M059J (cell line): ENCODE data around the gene ZBTB26. TPM values are rescaled to one million over a fixed set of nuclear protein-coding genes. Genes with fewer than 3 reads are reported as not detected.
"Not testable (repeated sequence)": the region's sequence is repeated elsewhere in the genome, so short reads cannot be mapped to it uniquely, and the experiment has no call there.

Experiments used
- DNase-seq: peaks from one replicate; pipeline ENCODE4 v3.0.0-alpha.2; 2012; ENCODE audit warnings: low read depth
- total RNA-seq: library from RNA; depleted of rRNA; stranded (reverse); fragments of >200 nt; shearing (Covaris generic); gene quantifications from 2 replicates; pipeline ENCODE4 v1.2.3, GENCODE V29; 2014; rRNA removed

Gene ZBTB26
- total RNA-seq, 1 experiment from 2014 or later: 5.3 TPM

DNA sequence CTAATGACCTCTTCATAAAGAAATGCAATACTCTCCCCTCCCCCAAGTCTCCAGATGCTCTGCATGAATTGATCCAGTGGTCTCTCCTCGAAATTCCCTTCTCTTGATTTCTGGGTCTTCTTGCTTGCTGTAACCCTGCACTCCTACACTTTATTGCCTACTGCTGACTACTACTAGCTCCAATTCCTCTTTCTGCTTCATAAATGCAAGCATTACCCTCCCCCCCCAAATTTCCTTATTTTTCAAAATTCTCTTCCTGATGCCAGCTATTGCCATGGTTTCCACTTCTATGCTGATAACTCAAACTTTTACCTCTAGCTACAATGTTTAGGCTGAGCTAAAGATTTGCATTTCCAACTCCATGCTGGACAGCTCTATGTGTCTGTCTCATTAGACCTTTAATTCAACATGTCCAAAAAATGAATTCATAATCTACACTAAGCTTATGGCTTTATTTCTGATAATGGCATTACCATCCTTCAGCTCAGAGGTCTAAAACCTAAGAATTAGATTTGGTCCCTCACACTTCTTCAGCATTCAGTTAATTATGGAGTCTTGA is 1.4 kb downstream of the ZBTB26 start:
- no peak for DNase-seq

DNA sequence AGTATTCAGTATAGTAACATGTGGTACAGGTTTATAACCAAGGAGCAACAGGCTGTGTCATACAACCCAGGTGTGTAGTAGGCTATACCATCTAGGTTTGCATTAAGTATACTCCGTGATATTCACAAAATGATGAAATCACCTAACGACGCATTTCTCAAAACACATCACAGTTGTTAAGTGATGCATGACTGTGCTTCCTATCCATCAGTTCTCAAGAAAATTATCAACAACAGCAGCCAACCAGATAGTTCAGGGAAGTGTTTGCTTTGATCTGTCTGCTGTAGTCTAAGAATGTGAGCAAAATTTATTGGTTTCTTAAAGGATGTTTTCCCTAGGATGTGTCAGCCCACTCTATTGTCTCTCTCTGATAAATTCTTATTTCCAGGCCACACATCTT is 7.4 kb downstream of the ZBTB26 start:
- DNase-seq: no peak

DNA sequence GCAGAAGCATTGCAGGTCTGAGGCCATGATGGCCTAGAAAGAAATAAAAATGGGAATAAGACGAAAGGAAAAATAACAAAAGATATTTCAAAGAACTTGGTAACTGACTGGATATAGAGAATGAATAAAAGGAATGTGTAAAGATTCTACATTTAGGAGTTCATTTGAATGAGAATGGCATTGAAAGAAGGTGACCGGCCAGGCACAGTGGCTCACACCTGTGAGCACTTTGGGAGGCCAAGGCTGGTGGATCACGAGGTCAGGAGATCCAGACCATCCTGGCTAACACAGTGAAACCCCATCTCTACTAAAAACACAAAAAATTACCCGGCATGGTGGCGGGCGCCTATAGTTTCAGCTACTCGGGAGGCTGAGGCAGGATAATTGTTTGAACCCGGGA is 8.6 kb downstream of the ZBTB26 start:
- no peak for DNase-seq

DNA sequence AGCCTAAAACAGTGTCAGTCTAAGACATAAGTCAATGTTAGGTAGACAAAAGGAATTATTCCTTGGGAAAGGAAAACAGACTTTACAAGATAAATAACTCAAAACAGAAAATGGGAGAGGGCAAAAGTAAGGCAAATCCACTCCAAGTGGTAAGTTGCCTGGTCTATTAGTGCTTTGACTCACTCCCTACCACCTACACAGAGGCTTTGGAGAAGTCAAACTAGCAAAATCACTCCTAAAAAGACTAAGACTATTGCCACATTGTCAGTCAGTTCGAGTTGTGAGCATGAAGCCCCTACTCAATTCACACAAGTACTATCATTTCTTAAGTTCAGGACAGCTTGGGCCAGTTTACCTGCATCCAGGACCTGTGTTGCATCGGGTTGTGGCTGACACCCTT is 13.0 kb downstream of the ZBTB26 start:
- no peak for DNase-seq

DNA sequence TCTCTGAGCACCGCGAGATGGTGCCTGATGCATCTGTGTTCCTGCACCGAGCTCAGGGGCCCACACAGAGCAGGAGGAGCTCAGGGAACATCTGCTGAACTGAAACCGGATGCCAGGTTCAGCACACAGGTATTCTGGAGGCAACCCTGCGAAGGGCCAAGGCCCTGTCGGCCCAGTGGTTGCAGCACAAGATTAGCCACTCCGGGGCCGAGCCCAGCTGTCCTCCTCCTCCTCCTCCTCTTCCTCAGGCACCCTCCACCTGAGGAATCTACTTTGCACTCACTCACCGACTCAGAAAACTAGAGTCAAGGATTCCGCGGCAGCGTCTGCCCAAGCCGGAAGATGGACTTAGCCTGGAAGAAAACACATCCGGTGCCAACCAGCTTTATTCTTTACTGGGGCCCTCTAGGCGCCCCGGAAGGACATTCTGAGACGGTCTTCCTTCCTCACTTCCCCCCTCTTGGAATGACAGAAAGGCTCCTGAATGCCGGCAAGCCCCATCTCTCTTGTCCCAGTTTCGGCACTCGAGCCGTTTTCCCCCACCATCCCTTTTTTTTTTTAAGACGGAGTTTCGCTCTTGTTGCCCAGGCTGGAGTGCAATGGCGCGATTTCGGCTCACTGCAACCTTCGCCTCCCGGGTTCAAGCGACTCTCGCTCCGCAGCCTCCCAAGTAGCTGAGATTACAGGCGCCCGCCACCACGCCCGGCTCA is 18.2 kb downstream of the ZBTB26 start, which contains the start of gene ZBTB6:
Gene ZBTB6 (minus strand): TSS at position 360 of the 710 bp plus-strand sequence. CDS start 1,251 bp downstream, outside the sequence.
- peak; percentile 92 for DNase-seq

DNA sequence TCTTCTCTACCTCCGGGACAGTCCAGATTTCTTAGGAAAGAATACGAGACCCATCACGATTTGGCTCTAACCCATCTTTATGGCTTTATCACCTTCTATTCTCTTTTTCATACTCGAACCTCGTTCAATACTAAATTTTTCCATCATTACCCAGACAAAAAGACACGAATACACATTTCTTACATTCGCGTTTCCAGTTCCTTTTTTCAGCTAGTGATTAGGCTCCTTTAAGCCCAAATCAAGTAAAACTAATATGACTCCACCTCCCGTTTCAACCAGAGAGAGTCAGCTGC is 18.7 kb downstream of the ZBTB26 start:
- DNase-seq: no peak

DNA sequence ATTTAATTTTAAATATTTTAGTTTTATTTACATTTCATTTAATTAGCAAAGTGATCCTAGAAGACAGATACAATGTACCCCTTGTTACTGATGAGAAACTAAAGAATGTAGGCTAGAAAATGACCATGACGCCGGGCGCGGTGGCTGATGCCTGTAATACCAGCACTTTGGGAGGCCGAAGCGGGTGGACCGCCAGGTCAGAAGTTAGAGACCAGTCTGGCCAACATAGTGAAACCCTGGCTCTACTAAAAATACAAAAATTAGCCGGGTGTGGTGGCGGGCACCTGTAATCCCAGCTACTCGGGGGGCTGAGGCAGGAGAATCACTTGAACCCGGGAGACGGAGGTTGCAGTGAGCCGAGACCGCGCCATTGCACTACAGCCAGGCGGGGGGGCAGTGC is 25.2 kb downstream of the ZBTB26 start:
- DNase-seq: not testable (repeated sequence)

DNA sequence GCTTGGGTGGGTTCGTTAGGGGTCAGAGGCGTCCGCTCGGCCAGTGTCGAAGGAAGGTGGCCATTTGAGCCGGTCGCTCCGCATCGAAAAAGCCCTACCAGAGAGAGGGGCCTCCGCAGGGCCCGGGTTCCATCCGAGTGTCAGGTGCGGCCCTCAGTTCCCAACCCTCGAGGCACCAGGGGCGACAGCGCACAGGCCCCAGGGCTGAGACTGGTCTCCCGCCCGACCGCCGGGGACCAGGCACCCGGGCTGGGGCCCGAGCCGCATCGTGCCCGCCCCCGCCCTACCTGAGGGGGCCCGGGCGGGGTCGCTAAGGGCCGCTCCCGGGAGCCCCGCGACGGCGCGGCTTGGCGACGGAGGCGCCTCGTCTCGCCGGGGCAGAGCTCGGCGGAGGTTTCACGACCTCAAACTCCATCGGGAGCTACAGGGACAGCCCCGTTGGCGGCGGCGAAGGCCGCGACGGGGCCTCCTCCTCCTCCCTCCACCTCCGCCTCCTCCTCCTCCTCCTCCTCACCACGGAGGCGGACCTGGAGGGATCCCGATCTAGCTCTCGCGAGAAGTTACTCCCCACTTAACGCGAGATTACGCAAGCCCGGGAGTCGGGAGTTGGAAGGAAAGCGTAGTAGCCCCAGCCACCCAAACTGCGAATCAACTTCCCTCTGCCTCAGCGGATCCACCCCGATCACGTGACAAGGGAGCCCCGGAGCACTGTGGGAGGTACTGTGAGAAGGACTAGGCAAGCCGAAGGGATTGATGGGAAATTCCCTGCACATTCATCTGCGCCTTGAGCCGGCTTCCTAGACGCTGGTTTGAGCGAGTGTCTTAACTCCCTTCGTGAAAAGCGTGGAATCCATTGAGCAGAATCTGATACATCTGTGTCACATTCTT is 26.2 kb downstream of the ZBTB26 start, which contains the start of gene RC3H2:
Gene RC3H2 (minus strand): TSS at position 537 of the 888 bp plus-strand sequence. CDS start 7,850 bp downstream, outside the sequence.
- DNase-seq: peak; percentile 100

DNA sequence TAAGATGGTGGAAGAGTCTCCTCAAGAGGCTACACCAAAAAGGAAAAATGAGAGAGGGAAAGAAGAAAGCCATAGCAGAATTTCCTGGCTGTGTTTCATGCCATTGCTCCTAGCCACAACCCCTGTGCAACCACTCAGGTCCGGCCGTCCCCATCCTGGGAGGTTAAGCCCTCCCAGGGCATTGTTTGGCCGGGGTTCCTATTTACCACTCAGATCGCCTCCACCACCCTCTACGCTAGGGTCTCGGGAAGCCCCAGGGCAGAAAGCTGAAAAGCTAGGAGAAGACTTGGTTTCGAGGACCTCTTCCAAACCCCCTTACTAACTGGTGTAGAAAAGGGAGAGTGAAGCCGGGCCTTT is 26.9 kb downstream of the ZBTB26 start:
- peak; percentile 72 for DNase-seq

DNA sequence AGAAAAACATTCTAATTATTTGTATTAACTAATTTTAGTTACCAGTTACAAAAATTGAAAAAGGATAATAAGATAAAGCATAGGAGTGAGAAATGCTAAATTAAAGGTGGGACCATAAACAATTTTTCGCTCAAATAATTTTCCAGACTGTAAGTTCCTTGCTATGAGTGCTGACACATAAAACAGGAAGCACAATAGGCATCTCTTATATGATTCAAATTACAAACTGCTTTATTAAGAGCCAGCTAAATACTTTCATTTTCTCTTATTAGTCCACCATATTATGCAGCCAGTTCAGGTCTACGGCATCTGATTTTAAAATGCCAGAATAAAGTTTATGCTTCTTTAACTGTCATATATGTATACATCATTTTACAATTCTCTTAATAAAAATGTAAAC is 30.5 kb downstream of the ZBTB26 start:
- peak; percentile 31 for DNase-seq

DNA sequence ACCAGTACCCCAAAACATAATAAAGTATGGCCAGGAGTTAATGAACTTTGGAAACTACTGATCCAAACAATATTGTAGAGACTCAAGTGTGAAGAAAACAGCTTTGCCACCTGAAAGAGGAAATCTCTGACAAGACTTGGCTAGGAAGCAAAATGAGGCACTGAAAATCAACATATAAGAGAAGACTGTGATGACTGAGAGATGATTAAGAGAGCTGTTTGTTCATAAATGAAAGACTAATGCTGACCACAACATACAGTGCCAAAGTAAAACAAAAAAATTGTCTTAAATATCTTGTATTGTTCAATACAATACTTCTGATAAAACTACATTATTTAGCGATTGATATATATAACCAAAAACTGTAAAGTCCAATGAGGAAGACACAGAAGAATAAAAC is 33.3 kb downstream of the ZBTB26 start:
- DNase-seq: peak; percentile 25

DNA sequence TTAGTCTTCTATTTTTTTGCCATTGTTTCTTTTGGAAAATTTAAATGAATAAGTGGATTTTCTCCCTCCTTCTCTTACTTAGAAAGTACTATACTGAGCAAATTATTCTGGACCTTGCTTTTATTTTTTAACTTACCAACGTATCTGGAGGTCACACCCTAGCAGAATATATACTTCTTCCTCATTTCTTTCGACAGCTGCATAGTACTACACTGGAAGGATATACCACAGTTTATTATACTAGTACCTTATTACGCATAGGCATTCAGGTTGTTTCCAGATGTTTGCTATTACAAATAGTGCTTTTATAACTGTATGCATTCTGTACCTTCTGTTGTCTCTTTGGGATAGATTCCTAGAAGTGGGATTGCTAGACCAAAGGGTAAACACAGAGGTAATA is 42.8 kb downstream of the ZBTB26 start:
- DNase-seq: no peak

DNA sequence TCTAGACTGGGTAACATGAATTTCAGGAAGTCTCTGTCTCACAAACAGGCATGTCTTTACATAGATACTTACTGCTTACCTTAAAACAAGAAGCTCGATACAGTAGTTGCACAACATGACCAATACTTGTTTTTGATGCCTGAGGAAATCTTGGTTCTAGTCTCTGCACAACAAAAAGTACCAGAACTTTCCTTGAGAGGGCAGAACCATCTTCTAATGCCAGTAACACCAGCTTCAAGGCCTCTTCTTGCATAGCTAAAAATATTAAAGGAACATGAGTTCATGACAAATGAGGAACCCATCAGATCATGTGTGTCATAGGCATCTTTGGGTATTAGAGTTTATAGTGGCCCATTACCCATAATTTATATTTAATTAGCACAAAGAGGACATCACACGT is 48.2 kb downstream of the ZBTB26 start:
- DNase-seq: no peak

DNA sequence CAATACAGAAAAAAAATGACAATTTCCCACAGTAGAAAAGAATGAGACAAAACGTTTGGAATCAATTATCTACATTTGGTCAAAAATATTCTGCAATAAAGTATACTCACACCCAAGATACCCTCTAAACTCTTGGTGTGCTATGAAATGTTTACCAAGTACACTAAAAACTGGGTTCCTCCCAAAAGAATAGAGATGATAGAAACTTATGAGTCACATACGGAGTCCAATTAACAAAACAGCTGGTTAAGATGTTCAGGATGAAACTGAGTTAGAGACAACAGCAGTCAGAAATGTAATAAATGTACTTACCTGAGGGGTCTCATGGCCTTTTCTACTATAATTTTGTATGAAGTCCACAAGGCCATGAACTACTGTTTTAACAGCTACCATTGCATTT is 51.9 kb downstream of the ZBTB26 start:
- DNase-seq: no peak

DNA sequence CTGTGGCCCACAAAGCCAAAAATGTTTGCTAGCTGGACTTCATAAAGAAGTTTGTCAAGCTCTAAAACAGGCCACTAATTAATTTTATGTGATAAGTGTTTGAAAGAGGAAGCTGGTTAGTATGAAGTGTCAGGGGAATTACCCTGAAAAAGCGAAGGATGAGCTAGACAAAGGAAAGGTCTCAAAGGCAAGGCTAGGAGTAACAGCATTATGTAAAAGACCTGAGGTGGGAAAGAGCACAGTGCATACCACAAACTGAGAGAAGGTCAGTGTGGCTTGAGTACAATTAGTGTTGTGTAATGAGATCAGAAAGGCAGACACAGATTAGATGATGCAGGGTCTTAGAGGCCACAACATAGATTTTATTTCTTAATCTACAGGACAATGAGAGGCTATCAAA is 55.8 kb downstream of the ZBTB26 start:
- DNase-seq: no peak

DNA sequence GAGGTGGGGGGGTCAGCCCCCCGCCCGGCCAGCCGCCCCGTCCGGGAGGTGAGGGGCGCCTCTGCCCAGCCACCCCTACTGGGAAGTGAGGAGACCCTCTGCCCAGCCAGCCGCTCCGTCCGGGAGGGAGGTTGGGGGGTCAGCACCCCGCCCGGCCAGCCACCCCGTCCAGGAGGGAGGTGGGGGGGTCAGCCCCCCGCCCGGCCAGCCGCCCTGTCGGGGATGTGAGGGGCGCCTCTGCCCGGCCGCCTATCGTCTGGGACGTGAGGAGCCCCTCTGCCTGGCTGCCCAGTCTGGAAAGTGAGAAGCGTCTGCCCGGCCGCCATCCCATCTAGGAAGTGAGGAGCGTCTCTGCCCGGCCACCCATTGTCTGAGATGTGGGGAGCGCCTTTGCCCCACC is 64.0 kb downstream of the ZBTB26 start:
- not testable (repeated sequence) for DNase-seq

DNA sequence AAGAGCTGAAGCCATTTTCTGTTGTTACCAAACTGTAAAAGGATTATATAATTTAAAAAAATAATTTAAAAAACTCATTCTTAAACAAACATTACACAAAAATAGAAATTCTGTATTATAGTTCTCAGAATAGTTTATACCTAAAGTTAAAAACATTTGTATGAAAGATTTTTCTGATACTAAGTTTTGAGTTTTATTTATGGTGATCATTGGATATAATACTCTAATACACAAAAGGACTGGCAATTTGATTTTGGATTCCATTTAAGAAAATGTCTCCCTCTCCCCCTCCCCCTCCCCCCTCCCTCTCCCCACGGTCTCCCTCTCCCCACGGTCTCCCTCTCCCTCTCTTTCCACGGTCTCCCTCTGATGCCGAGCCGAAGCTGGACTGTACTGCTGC is 65.2 kb downstream of the ZBTB26 start:
- no peak for DNase-seq

Other genes with a start within 250 kb of the ZBTB26 start
- not detected in 2 replicates for gene OR1L4, start 207.5 kb downstream of the ZBTB26 start, total RNA-seq
- gene OR1L6, start 189.2 kb downstream of the ZBTB26 start, total RNA-seq: not detected in 2 replicates
- gene OR5C1, start 142.6 kb downstream of the ZBTB26 start, total RNA-seq: not detected in 2 replicates
- not detected in 2 replicates for gene OR1K1, start 131.4 kb downstream of the ZBTB26 start, total RNA-seq
- 33.3 and 47.0 TPM in 2 replicates for gene PDCL, start 102.9 kb downstream of the ZBTB26 start, total RNA-seq
- gene RC3H2, start 26.2 kb downstream of the ZBTB26 start, total RNA-seq: 40.1 and 52.7 TPM in 2 replicates
- 7.7 and 14.8 TPM in 2 replicates for gene ZBTB6, start 18.2 kb downstream of the ZBTB26 start, total RNA-seq
- gene RABGAP1, start 9.5 kb upstream of the ZBTB26 start, total RNA-seq: 22.8 and 32.4 TPM in 2 replicates
- gene GPR21, start 102.2 kb upstream of the ZBTB26 start, total RNA-seq: not detected in 2 replicates